Measurements from ENCODE around the gene NEK5.
A peak's percentile ranks its signal among the peaks of the same experiment; 100 is the strongest.

The NEK5 gene

DNA sequence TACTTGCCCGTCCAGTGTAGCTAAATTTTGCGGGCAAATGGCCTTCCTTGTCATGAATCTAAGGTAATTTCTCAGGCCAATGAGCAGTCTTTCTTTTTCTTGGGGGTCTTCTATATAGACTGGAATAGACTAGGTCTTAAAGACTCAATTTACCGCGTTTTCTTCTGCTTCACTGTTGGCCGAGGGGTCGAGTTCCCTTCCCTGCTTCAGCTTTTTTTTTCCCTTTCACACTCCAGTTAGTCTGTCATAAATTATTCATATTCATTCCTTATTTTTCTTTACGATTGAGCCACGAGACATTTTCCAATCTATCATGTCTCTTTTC, 116.4 kb downstream of the NEK5 start:
- DNase-seq: no peak
- peak overlapping the region; percentile 92 for H3K4me3 ChIP-seq (ENCODE audit: low read depth, low read length)
- peaks cover 3% of the 10 kb centered on the region; the same call in 1 of the 2 replicates for H3K36me3 ChIP-seq
- TF ChIP-seq, protein P1, sequence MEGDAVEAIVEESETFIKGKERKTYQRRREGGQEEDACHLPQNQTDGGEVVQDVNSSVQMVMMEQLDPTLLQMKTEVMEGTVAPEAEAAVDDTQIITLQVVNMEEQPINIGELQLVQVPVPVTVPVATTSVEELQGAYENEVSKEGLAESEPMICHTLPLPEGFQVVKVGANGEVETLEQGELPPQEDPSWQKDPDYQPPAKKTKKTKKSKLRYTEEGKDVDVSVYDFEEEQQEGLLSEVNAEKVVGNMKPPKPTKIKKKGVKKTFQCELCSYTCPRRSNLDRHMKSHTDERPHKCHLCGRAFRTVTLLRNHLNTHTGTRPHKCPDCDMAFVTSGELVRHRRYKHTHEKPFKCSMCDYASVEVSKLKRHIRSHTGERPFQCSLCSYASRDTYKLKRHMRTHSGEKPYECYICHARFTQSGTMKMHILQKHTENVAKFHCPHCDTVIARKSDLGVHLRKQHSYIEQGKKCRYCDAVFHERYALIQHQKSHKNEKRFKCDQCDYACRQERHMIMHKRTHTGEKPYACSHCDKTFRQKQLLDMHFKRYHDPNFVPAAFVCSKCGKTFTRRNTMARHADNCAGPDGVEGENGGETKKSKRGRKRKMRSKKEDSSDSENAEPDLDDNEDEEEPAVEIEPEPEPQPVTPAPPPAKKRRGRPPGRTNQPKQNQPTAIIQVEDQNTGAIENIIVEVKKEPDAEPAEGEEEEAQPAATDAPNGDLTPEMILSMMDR (IDR thresholded peaks at IDR 0.05; ENCODE audit: low read depth, low read length): no peak
- H3K27me3 ChIP-seq: no peaks in the 10 kb centered on the region; the same call in 1 of the 2 replicates
- H3K4me1 ChIP-seq: no peaks in the 10 kb centered on the region
- no peaks in the 10 kb centered on the region for H3K9me3 ChIP-seq

DNA sequence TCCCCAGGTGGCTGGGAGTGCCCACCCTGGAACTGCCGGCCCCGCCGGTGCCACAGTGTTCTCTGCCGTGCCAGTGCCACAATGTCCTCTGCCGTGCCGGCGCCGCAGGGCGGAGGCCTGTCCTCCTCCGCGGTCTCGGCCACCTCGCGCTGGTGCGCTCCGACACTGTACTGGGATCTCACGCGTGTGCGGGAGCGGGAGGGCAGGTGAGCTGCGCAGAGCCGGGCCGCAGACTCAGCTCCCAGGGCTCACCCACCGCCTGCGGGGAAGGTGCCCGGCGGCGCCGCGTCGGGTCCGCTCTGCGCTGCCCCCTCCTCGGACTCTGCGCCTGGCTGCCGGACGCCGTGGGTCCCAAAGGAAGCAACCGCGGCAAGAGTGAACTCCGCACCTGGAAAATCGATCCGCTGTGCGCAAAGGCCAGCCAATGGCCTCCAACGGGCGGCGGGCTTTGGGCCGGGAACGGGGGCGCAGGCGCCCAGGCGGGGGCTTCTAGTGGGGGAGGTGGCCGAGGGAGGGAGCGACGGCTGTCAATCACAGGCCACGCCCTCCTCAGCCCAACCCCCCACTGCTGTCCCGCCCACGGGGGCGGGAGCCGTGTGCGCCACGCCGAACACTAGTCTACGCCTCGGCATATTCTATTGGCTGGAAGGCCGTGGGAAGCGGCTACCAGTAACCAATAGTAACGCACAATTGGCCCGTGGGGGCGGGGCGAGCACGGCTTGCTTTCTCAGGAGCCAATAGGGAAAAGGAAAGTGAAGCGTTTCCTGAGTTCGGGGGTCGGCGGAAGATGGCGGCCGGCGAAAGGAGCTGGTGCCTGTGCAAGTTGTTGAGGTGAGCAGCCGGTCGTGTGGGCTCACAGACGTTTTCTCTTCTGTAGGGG, 117.0 kb downstream of the NEK5 start, which contains the start of gene ALG11:
ALG11 (plus strand) TSS at position 767 of the 880 bp plus-strand sequence; CDS start at position 788, 21 bp downstream.
- TF ChIP-seq, protein P1 (IDR thresholded peaks at IDR 0.05; ENCODE audit: low read depth, low read length): no peak
- Histone ChIP-seq H3K4me1 (no peaks in the 10 kb centered on the region), H3K27me3 (no peaks in the 10 kb centered on the region; the same call in 1 of the 2 replicates), H3K4me3 (ENCODE audit: low read depth, low read length) (peak within 1 kb of the TSS; percentile 92), H3K36me3 (no peaks in the 10 kb centered on the region), H3K9me3 (no peaks in the 10 kb centered on the region)
- peak; percentile 100 for DNase-seq

DNA sequence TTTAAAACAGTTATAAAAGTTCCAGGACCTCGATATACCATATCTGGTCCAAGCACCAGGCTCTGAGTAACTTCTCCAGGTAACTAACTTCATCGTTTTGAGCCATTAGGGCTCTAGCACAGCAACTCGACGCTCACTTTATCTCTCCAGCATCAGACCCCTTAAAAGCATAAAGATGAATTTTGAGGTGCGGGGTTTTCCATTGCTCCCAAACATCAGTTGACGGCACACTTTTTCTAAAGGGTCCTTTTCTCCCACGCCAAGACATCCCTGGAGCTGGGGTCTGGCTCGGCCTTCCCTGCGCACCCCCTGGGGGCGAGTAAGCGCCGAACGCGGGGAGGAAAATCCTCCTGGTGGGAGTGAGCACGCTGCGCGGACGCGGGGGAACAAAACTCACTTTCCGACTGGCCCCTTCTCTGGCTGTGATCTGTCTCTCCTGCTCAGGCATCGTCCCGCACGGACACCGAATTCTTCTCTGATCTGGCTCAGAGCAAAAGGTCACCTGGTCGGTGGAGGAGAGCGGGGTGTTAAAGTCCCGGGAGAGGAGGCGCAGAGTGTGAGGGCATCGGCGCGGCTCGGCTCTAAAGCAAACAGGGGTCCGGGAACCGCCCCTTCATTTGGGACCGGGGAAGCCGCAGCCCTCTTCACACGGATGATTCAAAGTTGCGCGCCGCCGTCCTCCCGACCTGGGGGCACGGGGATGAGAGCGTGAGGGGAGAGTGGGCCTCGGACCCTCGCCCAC, 117.8 kb downstream of the NEK5 start, which contains the start of gene ATP7B:
ATP7B (minus strand) TSS at position 561 of the 742 bp plus-strand sequence; CDS start at position 448, 113 bp downstream.
- H3K9me3 ChIP-seq: no peaks in the 10 kb centered on the region
- H3K27me3 ChIP-seq: no peaks in the 10 kb centered on the region; the same call in 1 of the 2 replicates
- peak; percentile 28 for DNase-seq
- no peaks in the 10 kb centered on the region for H3K36me3 ChIP-seq
- TF ChIP-seq, protein P1 (IDR thresholded peaks at IDR 0.05; ENCODE audit: low read depth, low read length): no peak
- H3K4me3 ChIP-seq (ENCODE audit: low read depth, low read length): peak within 1 kb of the TSS; percentile 92
- H3K4me1 ChIP-seq: no peaks in the 10 kb centered on the region

DNA sequence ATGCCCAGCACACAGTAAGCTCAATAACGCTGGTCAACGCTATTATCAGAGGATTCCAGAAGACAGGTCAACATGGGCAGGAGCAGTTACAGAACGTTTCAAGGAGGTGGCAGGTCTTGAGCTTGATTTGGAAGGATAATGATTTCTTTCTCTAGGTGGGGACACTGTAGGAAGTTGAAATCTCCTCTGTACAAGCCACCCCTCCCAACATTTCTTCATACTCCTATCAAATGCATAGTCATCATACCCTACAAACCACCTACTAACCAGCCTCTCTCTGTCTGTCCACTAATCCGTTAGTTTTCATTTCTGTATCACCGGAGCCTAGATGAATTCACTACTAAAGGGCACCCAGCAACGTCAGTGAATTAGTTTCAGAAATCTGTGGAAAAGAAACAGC, 118.9 kb downstream of the NEK5 start:
- no peak for DNase-seq
- no peak overlapping the region for H3K4me3 ChIP-seq (ENCODE audit: low read depth, low read length)
- H3K9me3 ChIP-seq: no peaks in the 10 kb centered on the region
- TF ChIP-seq, protein P1 (IDR thresholded peaks at IDR 0.05; ENCODE audit: low read depth, low read length): no peak
- no peaks in the 10 kb centered on the region for H3K36me3 ChIP-seq
- no peaks in the 10 kb centered on the region for H3K4me1 ChIP-seq
- no peaks in the 10 kb centered on the region; the same call in 1 of the 2 replicates for H3K27me3 ChIP-seq

DNA sequence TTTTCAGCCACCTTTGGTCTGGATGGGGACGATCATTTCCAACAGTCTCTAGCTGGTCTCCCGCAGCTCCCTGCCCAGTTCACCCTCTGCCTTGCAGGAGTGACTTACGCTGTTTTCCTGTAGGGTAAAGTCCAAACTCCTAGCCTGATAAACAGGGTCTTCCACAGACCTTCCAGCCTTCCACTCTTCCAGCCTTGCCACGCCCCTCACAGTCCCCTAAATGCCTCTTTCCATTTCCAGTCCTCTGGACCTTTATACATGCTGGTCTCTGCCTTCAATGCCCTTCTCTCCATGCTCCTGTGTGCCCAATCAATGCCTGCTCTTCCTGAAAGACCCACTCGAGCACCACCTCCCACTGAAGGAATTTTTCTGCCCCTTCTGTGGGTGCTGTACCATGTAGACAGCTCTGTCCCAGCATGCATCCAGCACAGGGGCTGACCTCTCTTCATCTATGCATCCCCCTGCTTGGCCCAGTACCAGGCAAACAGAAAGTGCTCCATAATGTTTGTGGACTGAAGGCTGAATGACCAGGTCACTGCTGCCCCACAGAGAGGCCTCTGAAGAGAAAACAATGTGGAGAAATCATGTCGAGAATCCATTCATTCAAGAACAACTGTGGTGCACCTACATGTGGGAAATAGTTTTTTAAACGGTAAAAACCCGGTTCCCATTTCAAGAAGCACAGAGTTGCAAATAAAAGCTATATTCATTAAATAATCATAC, 122.2 kb downstream of the NEK5 start:
- DNase-seq: no peak
- Histone ChIP-seq H3K4me3 (ENCODE audit: low read depth, low read length) (no peak overlapping the region), H3K27me3 (no peaks in the 10 kb centered on the region; the same call in 1 of the 2 replicates), H3K36me3 (no peaks in the 10 kb centered on the region), H3K4me1 (no peaks in the 10 kb centered on the region), H3K9me3 (no peaks in the 10 kb centered on the region)
- TF ChIP-seq, protein P1 (IDR thresholded peaks at IDR 0.05; ENCODE audit: low read depth, low read length): no peak

All from BE2C (cell line).